ENCODE data around the gene EIF2S3B.

DNA sequence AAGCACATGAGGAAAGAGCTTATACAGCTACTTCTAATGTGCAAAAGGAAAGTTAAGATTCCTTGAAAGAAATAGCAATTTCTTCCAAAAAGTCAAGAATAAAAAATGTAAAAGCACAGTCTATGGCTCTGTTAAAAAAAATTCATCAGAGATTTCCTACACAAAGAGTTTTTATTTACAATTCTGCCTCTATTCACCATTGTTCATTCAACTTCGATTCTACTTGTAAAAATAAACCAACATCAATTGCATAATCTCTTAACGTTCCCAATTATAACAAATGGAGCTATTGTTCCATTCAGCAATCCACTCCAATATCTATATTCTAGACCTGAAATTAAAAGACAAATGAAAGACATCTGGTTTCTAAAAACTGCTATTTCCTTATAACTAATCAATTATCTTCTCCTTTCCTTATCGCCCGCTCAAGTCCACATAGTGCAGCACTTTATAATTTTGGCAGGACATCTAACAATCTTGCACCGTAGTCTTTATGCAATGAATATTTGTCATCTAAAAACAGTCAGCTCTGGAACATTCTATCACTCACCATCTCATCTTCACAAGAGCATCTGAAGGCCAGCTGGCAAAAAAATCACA, 6.2 kb downstream of the EIF2S3B start:
- TF ChIP-seq GATA3 (IDR thresholded peaks at IDR 0.05; ENCODE audit: low read depth, low read length) (no peak), GATA2 (IDR thresholded peaks at IDR 0.05; ENCODE audit: low read depth, low read length) (no peak)
